ENCODE measurements around the gene C14orf180. TPM values are rescaled to one million over a fixed set of nuclear protein-coding genes. Genes with fewer than 3 reads are reported as not detected.

Gene C14orf180
- total RNA-seq, 1 donor, result not detected

GRCh38 chr14:104610749-104611310 is 31.3 kb downstream of the C14orf180 start:
- no peak for DNase-seq (ENCODE audit: low read depth)

GRCh38 chr14:104611881-104612280 is 32.3 kb downstream of the C14orf180 start:
- DNase-seq (ENCODE audit: low read depth), result no peak
- no peak overlapping the region for H3K4me3 ChIP-seq (ENCODE audit: low read depth, low read length)
- TF ChIP-seq CTCF (IDR thresholded peaks at IDR 0.05; ENCODE audit: insufficient read depth, low read length), result no peak

More at GRCh38 chr14:104610749-104611310, 31.3 kb downstream of the C14orf180 start:
- H3K4me3 ChIP-seq (ENCODE audit: low read depth, low read length), result no peak overlapping the region
- TF ChIP-seq CTCF (IDR thresholded peaks at IDR 0.05; ENCODE audit: insufficient read depth, low read length), result no peak

- no peak overlapping the region for H3K4me3 ChIP-seq (ENCODE audit: low read depth, low read length)
- no peak for DNase-seq (ENCODE audit: low read depth)
- no peak for TF ChIP-seq CTCF (IDR thresholded peaks at IDR 0.05; ENCODE audit: insufficient read depth, low read length)
Observed at GRCh38 chr14:104614126-104614812, 34.7 kb downstream of the C14orf180 start.

- no peak for DNase-seq (ENCODE audit: low read depth)
- H3K4me3 ChIP-seq (ENCODE audit: low read depth, low read length), result no peak overlapping the region
- no peak for TF ChIP-seq CTCF (IDR thresholded peaks at IDR 0.05; ENCODE audit: insufficient read depth, low read length)
Observed at GRCh38 chr14:104624939-104625338, 45.4 kb downstream of the C14orf180 start.

GRCh38 chr14:104632781-104633180 is 53.2 kb downstream of the C14orf180 start:
- no peak for TF ChIP-seq CTCF (IDR thresholded peaks at IDR 0.05; ENCODE audit: insufficient read depth, low read length)
- DNase-seq (ENCODE audit: low read depth), result no peak
- no peak overlapping the region for H3K4me3 ChIP-seq (ENCODE audit: low read depth, low read length)

GRCh38 chr14:104633276-104634137 is 53.9 kb downstream of the C14orf180 start:
- TF ChIP-seq CTCF (IDR thresholded peaks at IDR 0.05; ENCODE audit: insufficient read depth, low read length), result no peak
- no peak for DNase-seq (ENCODE audit: low read depth)
- H3K4me3 ChIP-seq (ENCODE audit: low read depth, low read length), result no peak overlapping the region
